ENCODE data around the gene PURB. TPM values are rescaled to one million over a fixed set of nuclear protein-coding genes. Genes with fewer than 3 reads are reported as not detected.
A peak's percentile ranks its signal among the peaks of the same experiment; 100 is the strongest.

Gene PURB
- total RNA-seq, 2 experiments from 2014 or later, result 17.0 to 17.4 TPM

DNA sequence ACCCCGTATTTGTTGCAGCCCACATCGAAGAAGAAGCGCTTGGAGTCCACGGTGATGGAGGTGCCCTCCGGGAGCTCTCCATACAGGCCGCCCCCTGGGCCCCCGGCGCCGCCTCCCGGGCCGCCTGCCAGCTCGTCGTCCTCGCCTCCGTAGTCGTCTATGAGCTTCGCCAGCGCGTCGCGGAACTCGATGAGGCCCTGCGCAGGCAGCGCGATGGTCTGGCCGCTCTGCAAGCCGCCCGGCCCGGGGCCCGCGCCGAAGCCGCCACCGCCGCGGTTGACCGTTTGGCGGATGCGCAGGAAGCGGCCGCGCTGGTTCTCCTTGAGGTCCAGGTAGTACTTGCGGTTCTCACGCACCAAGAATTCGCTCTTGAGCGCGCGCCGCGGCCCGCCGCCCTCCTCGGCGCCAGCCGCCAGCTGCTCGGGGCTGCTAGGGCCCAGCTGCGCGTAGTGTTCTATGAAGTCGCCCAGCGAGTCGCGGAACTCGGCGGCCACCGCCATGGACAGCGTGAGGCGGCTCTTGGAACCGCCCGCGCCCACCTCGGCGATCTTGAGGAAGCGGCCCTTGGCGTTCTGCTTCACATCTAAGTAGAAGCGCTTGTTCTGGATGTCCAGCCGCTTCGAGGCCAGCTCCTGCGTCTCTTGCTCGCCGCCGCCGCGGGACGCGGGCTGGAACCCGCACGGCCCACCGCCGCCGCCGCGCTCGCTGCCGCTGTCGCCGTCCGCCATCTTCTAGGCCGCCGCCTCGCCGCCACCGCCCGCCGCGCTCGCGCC lies 523 bp downstream of the PURB start:
- ATAC-seq (ENCODE audit: poor library complexity), result no peak
- Mint-ChIP-seq H3K27ac (peak overlapping the region; percentile 100), H3K9me3 (peaks cover 7% of the 10 kb centered on the region), H3K27me3 (no peaks in the 10 kb centered on the region), H3K36me3 (ENCODE audit: low read depth) (peaks cover 49% of the 10 kb centered on the region), H3K4me3 (peak overlapping the region; percentile 86), H3K4me1 (ENCODE audit: low read depth) (peaks cover 51% of the 10 kb centered on the region)
- TF ChIP-seq, protein P1, sequence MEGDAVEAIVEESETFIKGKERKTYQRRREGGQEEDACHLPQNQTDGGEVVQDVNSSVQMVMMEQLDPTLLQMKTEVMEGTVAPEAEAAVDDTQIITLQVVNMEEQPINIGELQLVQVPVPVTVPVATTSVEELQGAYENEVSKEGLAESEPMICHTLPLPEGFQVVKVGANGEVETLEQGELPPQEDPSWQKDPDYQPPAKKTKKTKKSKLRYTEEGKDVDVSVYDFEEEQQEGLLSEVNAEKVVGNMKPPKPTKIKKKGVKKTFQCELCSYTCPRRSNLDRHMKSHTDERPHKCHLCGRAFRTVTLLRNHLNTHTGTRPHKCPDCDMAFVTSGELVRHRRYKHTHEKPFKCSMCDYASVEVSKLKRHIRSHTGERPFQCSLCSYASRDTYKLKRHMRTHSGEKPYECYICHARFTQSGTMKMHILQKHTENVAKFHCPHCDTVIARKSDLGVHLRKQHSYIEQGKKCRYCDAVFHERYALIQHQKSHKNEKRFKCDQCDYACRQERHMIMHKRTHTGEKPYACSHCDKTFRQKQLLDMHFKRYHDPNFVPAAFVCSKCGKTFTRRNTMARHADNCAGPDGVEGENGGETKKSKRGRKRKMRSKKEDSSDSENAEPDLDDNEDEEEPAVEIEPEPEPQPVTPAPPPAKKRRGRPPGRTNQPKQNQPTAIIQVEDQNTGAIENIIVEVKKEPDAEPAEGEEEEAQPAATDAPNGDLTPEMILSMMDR (IDR thresholded peaks at IDR 0.05), result no peak
- intact Hi-C loops (cut with DNase I, micrococcal nuclease), result loop anchor here (1.0 to 5.0 kb wide), 9 partner anchors 28 to 394 kb away; partner anchors contain the start of genes H2AZ2 (in 2 of the 2), PPIA (in 2 of the 2), NUDCD3 (in 1 of the 2) and OGDH (in 1 of the 2)
- Histone ChIP-seq H3K27ac (ENCODE audit: low read depth in 1 of 2, low read length in 2 of 2) (peak overlapping the region; percentile 75 to 80), H3K4me3 (ENCODE audit: low read length) (peak overlapping the region; percentile 63), H3K27me3 (ENCODE audit: control insufficient read depth in 1 of 2, insufficient read depth in 2 of 2, low read length in 2 of 2) (no peaks in the 10 kb centered on the region), H3K9me3 (ENCODE audit: control insufficient read depth in 1 of 2, insufficient read depth in 1 of 2, low read length in 2 of 2) (peaks cover 6 to 27% of the 10 kb centered on the region in 2 experiments), H3K36me3 (ENCODE audit: insufficient read depth, low read length) (no peaks in the 10 kb centered on the region), H3K4me1 (ENCODE audit: insufficient read depth, low read length) (peaks cover 27% of the 10 kb centered on the region)
- ChIA-PET POLR2A (interaction anchor here (0.6 to 2.8 kb wide), 30 partner anchors 9 to 1953 kb away, joined by 3 to 87 read pairs (median 7); partner anchors contain the start of genes DDX56, H2AZ2, MRPL32 and MRPS24), CTCF (interaction anchor here (0.9 to 1.6 kb wide), 5 partner anchors 28 to 303 kb away, joined by 3 to 11 read pairs (median 6); partner anchors contain the start of genes H2AZ2 and TMED4)
- DNase-seq, result peak; percentile 13 to 77 (median 48)

DNA sequence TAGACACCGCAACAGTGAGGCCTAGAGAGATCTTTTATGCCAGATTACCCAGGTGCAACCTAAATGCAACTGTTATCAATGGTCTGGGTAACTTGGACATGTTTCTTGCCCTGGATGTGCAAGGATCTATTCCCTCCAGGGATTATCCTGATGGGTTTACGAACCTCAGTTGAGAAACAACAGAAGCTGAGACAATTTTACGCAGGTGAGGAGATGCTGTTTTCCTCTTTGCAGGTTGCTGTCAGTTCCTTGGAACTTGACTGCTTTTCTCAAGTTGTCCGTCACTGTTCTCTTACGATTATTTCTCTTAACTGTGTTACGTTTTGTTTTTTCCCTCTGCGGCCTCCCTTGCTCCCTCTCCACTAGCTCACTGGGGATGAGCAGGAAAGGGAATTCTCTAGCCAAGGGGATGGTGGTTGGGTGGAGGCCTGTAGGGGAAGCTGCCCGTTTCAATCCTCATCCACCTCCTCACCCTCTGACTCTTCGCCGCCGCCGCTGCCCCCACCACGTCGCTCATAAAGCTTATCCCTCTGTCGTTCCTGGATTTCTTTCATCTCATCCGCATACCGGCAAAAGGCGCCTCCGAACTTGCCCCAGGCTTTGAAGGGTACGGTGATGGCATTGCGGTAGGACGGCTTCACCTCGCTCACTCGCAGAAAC lies 1.2 kb downstream of the PURB start:
- TF ChIP-seq, protein P1 (IDR thresholded peaks at IDR 0.05), result no peak
- peaks cover 52% of the 10 kb centered on the region for H3K36me3 Mint-ChIP-seq (ENCODE audit: low read depth)
- H3K36me3 ChIP-seq (ENCODE audit: insufficient read depth, low read length), result no peaks in the 10 kb centered on the region
- H3K27ac Mint-ChIP-seq, result peak overlapping the region; percentile 100
- intact Hi-C loops (cut with DNase I, micrococcal nuclease), result loop anchor here (2.0 kb wide), 5 partner anchors 27 to 393 kb away; partner anchors contain the start of genes PPIA (in 2 of the 2), H2AZ2 (in 1 of the 2), NUDCD3 (in 1 of the 2) and TBRG4 (in 1 of the 2)
- DNase-seq, result no peak
- H3K4me3 Mint-ChIP-seq, result peak overlapping the region; percentile 86
- peak overlapping the region; percentile 63 for H3K4me3 ChIP-seq (ENCODE audit: low read length)
- no peak for ATAC-seq (ENCODE audit: poor library complexity)
- no peaks in the 10 kb centered on the region for H3K27me3 Mint-ChIP-seq
- H3K4me1 Mint-ChIP-seq (ENCODE audit: low read depth), result peaks cover 56% of the 10 kb centered on the region
- peaks cover 7% of the 10 kb centered on the region for H3K9me3 Mint-ChIP-seq
- ChIA-PET POLR2A (interaction anchor here (0.6 to 2.8 kb wide), 19 partner anchors 10 to 1015 kb away, joined by 3 to 87 read pairs (median 13); partner anchors contain the start of genes DDX56, H2AZ2, MRPS24 and NUDCD3), CTCF (interaction anchor here (1.6 kb wide), 1 partner anchor 27 kb away, joined by 11 read pairs; no protein-coding TSS in a partner anchor)
- no peaks in the 10 kb centered on the region for H3K27me3 ChIP-seq (ENCODE audit: control insufficient read depth in 1 of 2, insufficient read depth in 2 of 2, low read length in 2 of 2)
- H3K9me3 ChIP-seq (ENCODE audit: control insufficient read depth in 1 of 2, insufficient read depth in 1 of 2, low read length in 2 of 2), result peaks cover 8 to 27% of the 10 kb centered on the region in 2 experiments
- peak overlapping the region; percentile 31 to 75 for H3K27ac ChIP-seq (ENCODE audit: low read depth in 1 of 2, low read length in 2 of 2)
- H3K4me1 ChIP-seq (ENCODE audit: insufficient read depth, low read length), result peaks cover 27% of the 10 kb centered on the region

DNA sequence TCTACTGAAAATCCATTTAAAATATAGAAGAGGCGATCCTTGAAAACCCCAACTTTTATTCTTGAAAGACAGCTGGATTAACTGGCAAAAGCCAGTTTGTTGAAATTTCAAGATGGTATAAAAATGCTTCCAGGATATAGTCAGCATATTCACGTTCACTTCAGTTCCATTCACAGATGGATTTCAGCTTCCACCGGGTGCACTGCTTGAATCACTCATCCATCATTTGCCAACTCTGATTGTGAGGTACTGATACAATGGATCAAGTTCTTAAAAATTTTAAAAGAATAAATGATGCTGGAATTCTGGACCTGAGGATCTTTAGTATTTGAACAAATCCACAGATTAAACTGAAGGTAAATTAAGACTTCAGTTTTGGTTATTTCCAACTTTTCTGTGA lies 2.4 kb downstream of the PURB start:
- H3K4me1 ChIP-seq (ENCODE audit: insufficient read depth, low read length), result peaks cover 27% of the 10 kb centered on the region

More for the DNA sequence above, 2.4 kb downstream of the PURB start:
- intact Hi-C loops (cut with DNase I, micrococcal nuclease), result no loop called here
- ATAC-seq (ENCODE audit: poor library complexity) (no peak), DNase-seq (no peak)
- ChIA-PET CTCF (interaction anchor here (1.0 to 4.8 kb wide), 3 partner anchors 9 to 39 kb away, joined by 4 to 24 read pairs (median 7); no protein-coding TSS in a partner anchor), POLR2A (interaction anchor here (1.6 to 3.2 kb wide), 3 partner anchors 26 to 35 kb away, joined by 5 to 23 read pairs (median 6); partner anchors contain the start of gene H2AZ2)
- Histone ChIP-seq H3K27me3 (ENCODE audit: control insufficient read depth in 1 of 2, insufficient read depth in 2 of 2, low read length in 2 of 2) (no peaks in the 10 kb centered on the region), H3K36me3 (ENCODE audit: insufficient read depth, low read length) (no peaks in the 10 kb centered on the region), H3K9me3 (ENCODE audit: control insufficient read depth in 1 of 2, insufficient read depth in 1 of 2, low read length in 2 of 2) (peaks cover 11 to 27% of the 10 kb centered on the region in 2 experiments), H3K4me3 (ENCODE audit: low read length) (no peak overlapping the region), H3K27ac (ENCODE audit: low read depth in 1 of 2, low read length in 2 of 2) (no peak overlapping the region)
- Mint-ChIP-seq H3K4me3 (peak overlapping the region; percentile 73), H3K4me1 (ENCODE audit: low read depth) (peaks cover 56% of the 10 kb centered on the region), H3K36me3 (ENCODE audit: low read depth) (peaks cover 56% of the 10 kb centered on the region), H3K27me3 (no peaks in the 10 kb centered on the region), H3K27ac (peak overlapping the region; percentile 36), H3K9me3 (peaks cover 7% of the 10 kb centered on the region)
- TF ChIP-seq, protein P1 (IDR thresholded peaks at IDR 0.05), result no peak
